Activated naive CD8-positive, alpha-beta T cell (primary cell): Measurements from ENCODE around the gene TSPAN5.
"Not testable (repeated sequence)": the region's sequence is repeated elsewhere in the genome, so short reads cannot be mapped to it uniquely, and the experiment has no call there.

Experiments
- H3K27ac Mint-ChIP-seq: one replicate; pipeline ENCODE4 v1.8.0; 2021; ENCODE audit warnings: mixed read lengths
- H3K27me3 Mint-ChIP-seq: one replicate; pipeline ENCODE4 v1.8.0; 2021; ENCODE audit warnings: mixed read lengths
- H3K36me3 Mint-ChIP-seq: one replicate; pipeline ENCODE4 v1.8.0; 2021; ENCODE audit warnings: mixed read lengths
- H3K4me1 Mint-ChIP-seq: one replicate; pipeline ENCODE4 v1.8.0; 2021; ENCODE audit warnings: low read depth, mixed read lengths
- H3K4me3 Mint-ChIP-seq: one replicate; pipeline ENCODE4 v1.8.0; 2021; ENCODE audit warnings: mild to moderate bottlenecking, mixed read lengths
- H3K9me3 Mint-ChIP-seq: one replicate; pipeline ENCODE4 v1.8.0; 2021; ENCODE audit warnings: low read depth, mixed read lengths

Gene TSPAN5

GRCh38 chr4:98658287-98659105, at the start of gene TSPAN5:
TSPAN5 (minus strand) TSS chr4:98658611.
- H3K4me3 Mint-ChIP-seq: peak within 1 kb of the TSS; percentile 98
- no peaks in the 10 kb centered on the region for H3K27me3 Mint-ChIP-seq
- H3K9me3 Mint-ChIP-seq: no peaks in the 10 kb centered on the region

GRCh38 chr4:98706935-98707334, 48.5 kb upstream of the TSPAN5 start:
- Mint-ChIP-seq H3K9me3 (peaks cover 11% of the 10 kb centered on the region), H3K36me3 (peaks cover 10% of the 10 kb centered on the region), H3K27ac (peak overlapping the region; percentile 90), H3K4me3 (peak overlapping the region; percentile 76), H3K27me3 (no peaks in the 10 kb centered on the region), H3K4me1 (peaks cover 35% of the 10 kb centered on the region)

More at GRCh38 chr4:98658287-98659105, at the start of gene TSPAN5:
- Mint-ChIP-seq H3K4me1 (peaks cover 81% of the 10 kb centered on the region), H3K36me3 (peaks cover 7% of the 10 kb centered on the region), H3K27ac (peak within 1 kb of the TSS; percentile 93)

- Mint-ChIP-seq H3K4me1 (peaks cover 35% of the 10 kb centered on the region), H3K4me3 (peak overlapping the region; percentile 76), H3K27ac (peak overlapping the region; percentile 90), H3K27me3 (no peaks in the 10 kb centered on the region), H3K9me3 (peaks cover 11% of the 10 kb centered on the region), H3K36me3 (peaks cover 10% of the 10 kb centered on the region)
Observed at GRCh38 chr4:98706200-98706813, 47.9 kb upstream of the TSPAN5 start.

GRCh38 chr4:98705586-98705985, 47.2 kb upstream of the TSPAN5 start:
- Mint-ChIP-seq H3K27ac (peak overlapping the region; percentile 90), H3K4me3 (peak overlapping the region; percentile 76), H3K4me1 (peaks cover 35% of the 10 kb centered on the region), H3K9me3 (peaks cover 11% of the 10 kb centered on the region)
- not testable (repeated sequence) for H3K27me3 Mint-ChIP-seq, H3K36me3 Mint-ChIP-seq

GRCh38 chr4:98700656-98701055, 42.2 kb upstream of the TSPAN5 start:
- H3K27ac Mint-ChIP-seq: no peak overlapping the region
- peaks cover 11% of the 10 kb centered on the region for H3K4me1 Mint-ChIP-seq
- H3K27me3 Mint-ChIP-seq: no peaks in the 10 kb centered on the region
- no peaks in the 10 kb centered on the region for H3K36me3 Mint-ChIP-seq
- H3K4me3 Mint-ChIP-seq: no peak overlapping the region
- H3K9me3 Mint-ChIP-seq: peaks cover 13% of the 10 kb centered on the region

- no peak overlapping the region for H3K27ac Mint-ChIP-seq
- H3K4me3 Mint-ChIP-seq: no peak overlapping the region
- H3K9me3 Mint-ChIP-seq: peaks cover 8% of the 10 kb centered on the region
- H3K27me3 Mint-ChIP-seq: no peaks in the 10 kb centered on the region
- H3K36me3 Mint-ChIP-seq: peaks cover 6% of the 10 kb centered on the region
- H3K4me1 Mint-ChIP-seq: peaks cover 14% of the 10 kb centered on the region
Observed at GRCh38 chr4:98694076-98694475, 35.7 kb upstream of the TSPAN5 start.

- H3K4me1 Mint-ChIP-seq: peaks cover 31% of the 10 kb centered on the region
- no peak overlapping the region for H3K4me3 Mint-ChIP-seq
- H3K27me3 Mint-ChIP-seq: no peaks in the 10 kb centered on the region
- no peaks in the 10 kb centered on the region for H3K9me3 Mint-ChIP-seq
- H3K27ac Mint-ChIP-seq: no peak overlapping the region
- H3K36me3 Mint-ChIP-seq: peaks cover 6% of the 10 kb centered on the region
Observed at GRCh38 chr4:98692411-98692810, 34.0 kb upstream of the TSPAN5 start.

GRCh38 chr4:98691588-98691987, 33.2 kb upstream of the TSPAN5 start:
- no peaks in the 10 kb centered on the region for H3K27me3 Mint-ChIP-seq
- peaks cover 6% of the 10 kb centered on the region for H3K36me3 Mint-ChIP-seq
- no peaks in the 10 kb centered on the region for H3K9me3 Mint-ChIP-seq
- H3K27ac Mint-ChIP-seq: no peak overlapping the region
- H3K4me3 Mint-ChIP-seq: no peak overlapping the region
- peaks cover 37% of the 10 kb centered on the region for H3K4me1 Mint-ChIP-seq

GRCh38 chr4:98689507-98690174, 31.2 kb upstream of the TSPAN5 start:
- H3K4me3 Mint-ChIP-seq: peak overlapping the region; percentile 35
- H3K4me1 Mint-ChIP-seq: peaks cover 53% of the 10 kb centered on the region
- H3K9me3 Mint-ChIP-seq: no peaks in the 10 kb centered on the region
- peaks cover 6% of the 10 kb centered on the region for H3K36me3 Mint-ChIP-seq
- peak overlapping the region; percentile 66 for H3K27ac Mint-ChIP-seq
- H3K27me3 Mint-ChIP-seq: no peaks in the 10 kb centered on the region

- Mint-ChIP-seq H3K4me1 (peaks cover 53% of the 10 kb centered on the region), H3K36me3 (peaks cover 6% of the 10 kb centered on the region), H3K9me3 (no peaks in the 10 kb centered on the region), H3K4me3 (peak overlapping the region; percentile 35), H3K27ac (peak overlapping the region; percentile 66), H3K27me3 (no peaks in the 10 kb centered on the region)
Observed at GRCh38 chr4:98688411-98689290, 30.2 kb upstream of the TSPAN5 start.

- Mint-ChIP-seq H3K4me1 (peaks cover 53% of the 10 kb centered on the region), H3K9me3 (no peaks in the 10 kb centered on the region), H3K27me3 (no peaks in the 10 kb centered on the region), H3K36me3 (peaks cover 6% of the 10 kb centered on the region), H3K27ac (no peak overlapping the region), H3K4me3 (no peak overlapping the region)
Observed at GRCh38 chr4:98687876-98688275, 29.5 kb upstream of the TSPAN5 start.

GRCh38 chr4:98686847-98687246, 28.4 kb upstream of the TSPAN5 start:
- Mint-ChIP-seq H3K9me3 (no peaks in the 10 kb centered on the region), H3K27me3 (no peaks in the 10 kb centered on the region), H3K27ac (no peak overlapping the region), H3K4me3 (no peak overlapping the region), H3K4me1 (peaks cover 53% of the 10 kb centered on the region), H3K36me3 (peaks cover 6% of the 10 kb centered on the region)

GRCh38 chr4:98686043-98686707, 27.8 kb upstream of the TSPAN5 start:
- Mint-ChIP-seq H3K9me3 (no peaks in the 10 kb centered on the region), H3K27ac (no peak overlapping the region), H3K4me3 (no peak overlapping the region), H3K4me1 (peaks cover 53% of the 10 kb centered on the region), H3K27me3 (no peaks in the 10 kb centered on the region), H3K36me3 (peaks cover 6% of the 10 kb centered on the region)
